H1 (cell line): ENCODE measurements around the gene TPST2.

ENCODE experiments used
- CHD2 ChIP-seq: IDR thresholded peaks from 2 replicates; pipeline ENCODE4 v1.6.1; 2012; ENCODE audit warnings: low read length, improper control_type of control experiment
- CTCF ChIP-seq, 3 experiments: IDR thresholded peaks; 1 replicate in 2 of 3; 2 replicates in 1 of 3; pipeline versions ENCODE4 v1.5.1 to v1.6.1; 2011; ENCODE audit warnings: low read length in 3 of 3, mild to moderate bottlenecking in 3 of 3, inconsistent platforms in 2 of 3, low read depth in 1 of 3, moderate library complexity in 1 of 3; ENCODE audit not compliant: insufficient read depth in 1 of 3; ENCODE audit errors: control extremely low read depth in 1 of 3
- EP300 ChIP-seq, 2 experiments: IDR thresholded peaks; 1 replicate in 1 of 2; 2 replicates in 1 of 2; pipeline ENCODE4 v1.6.1; 2011 to 2012; ENCODE audit warnings: low read depth in 2 of 2, low read length in 2 of 2, mild to moderate bottlenecking in 2 of 2, borderline replicate concordance in 1 of 2, inconsistent platforms in 1 of 2, moderate library complexity in 1 of 2
- EZH2 ChIP-seq: fragments of 200-600 bp; sonication (generic); IDR thresholded peaks from 2 replicates; pipeline ENCODE4 v1.7.1; 2012; ENCODE audit warnings: low read depth, mild to moderate bottlenecking, moderate library complexity, low read length, inconsistent platforms; ENCODE audit not compliant: severe bottlenecking
- JUN ChIP-seq: IDR thresholded peaks from 2 replicates; pipeline ENCODE4 v1.6.1; 2011; ENCODE audit warnings: low read depth, mild to moderate bottlenecking, improper control_type of control experiment, low read length
- POLR2A ChIP-seq, 2 experiments: IDR thresholded peaks; 1 replicate in 1 of 2; 2 replicates in 1 of 2; pipeline ENCODE4 v1.6.1; 2011; ENCODE audit warnings: low read depth in 2 of 2, low read length in 2 of 2, mild to moderate bottlenecking in 2 of 2; ENCODE audit errors: control extremely low read depth in 1 of 2
- RBBP5 ChIP-seq: IDR thresholded peaks from 2 replicates; pipeline ENCODE4 v1.7.1; 2012; ENCODE audit warnings: low read depth, mild to moderate bottlenecking, inconsistent platforms, low read length, moderate library complexity, borderline replicate concordance
- SP1 ChIP-seq: IDR thresholded peaks from 2 replicates; pipeline ENCODE4 v1.6.1; 2011; ENCODE audit warnings: low read depth, low read length
- SRF ChIP-seq: IDR thresholded peaks from 2 replicates; pipeline ENCODE4 v1.6.1; 2011; ENCODE audit warnings: mild to moderate bottlenecking, low read depth, low read length, moderate library complexity
- TAF1 ChIP-seq: IDR thresholded peaks from 2 replicates; pipeline ENCODE4 v1.6.1; 2011; ENCODE audit warnings: mild to moderate bottlenecking, low read depth, low read length
- TBP ChIP-seq: IDR thresholded peaks from 2 replicates; pipeline ENCODE4 v1.6.1; 2011; ENCODE audit warnings: low read depth, low read length, improper control_type of control experiment
- YY1 ChIP-seq: IDR thresholded peaks from 2 replicates; pipeline ENCODE4 v1.6.1; 2011; ENCODE audit warnings: low read depth, mild to moderate bottlenecking, low read length
- ZNF274 ChIP-seq: IDR thresholded peaks from 2 replicates; pipeline ENCODE4 v1.7.0; 2012; ENCODE audit warnings: low read length, borderline replicate concordance; ENCODE audit errors: extremely low read depth

GRCh38 chr22:26585104-26585790 is 4.7 kb downstream of the TPST2 start:
- TF ChIP-seq SP1 (no peak), CTCF (IDR thresholded peaks at IDR 0.05; ENCODE audit: control extremely low read depth in 1 of 3, insufficient read depth in 1 of 3, low read depth in 1 of 3, low read length in 3 of 3) (peak in 1 of 3 experiments; percentile 1; a peak in 1 of 4 replicates), YY1 (no peak), POLR2A (IDR thresholded peaks at IDR 0.05; ENCODE audit: control extremely low read depth in 1 of 2, low read depth in 2 of 2, low read length in 2 of 2) (no peak), EP300 (IDR thresholded peaks at IDR 0.05; ENCODE audit: borderline replicate concordance in 1 of 2, low read depth in 2 of 2, low read length in 2 of 2) (no peak), EZH2 (no peak), SRF (no peak), ZNF274 (no peak), CHD2 (no peak), JUN (no peak), TBP (no peak), TAF1 (no peak), RBBP5 (no peak)
